IMR-90 (cell line): Measurements from ENCODE around the gene MMGT1. TPM values are rescaled to one million over a fixed set of nuclear protein-coding genes. Genes with fewer than 3 reads are reported as not detected.

ENCODE experiments used
- ATAC-seq: fragments of 200-7000 bp; cut with Tn5 transposase; 2 replicates; pipeline ENCODE4 v1.9.1; 2020; ENCODE audit warnings: low read depth, mild to moderate bottlenecking, moderate library complexity
- BruUV-seq: library from RNA; stranded (reverse); fragments of 400-500 nt; replicated peaks from 2 replicates; lab custom pipeline; 2021; lab: Mats Ljungman, UMichigan
- CTCF ChIA-PET: fragments of 300-600 bp; formaldehyde crosslinking; extraction: SDS; loops from one replicate; lab custom pipeline; 2021; ENCODE audit warnings: antibody characterized with exemption; lab: Yijun Ruan, JAX
- POLR2A ChIA-PET: fragments of 300-600 bp; sonication (Branson Sonifier 250); formaldehyde crosslinking; loops from one replicate; lab custom pipeline; 2022; ENCODE audit warnings: antibody characterized with exemption; ENCODE audit not compliant: unreplicated experiment; lab: Charles Lee
- DNase-seq: peaks from one replicate; pipeline ENCODE4 v3.0.0; 2013
- H2AFZ ChIP-seq: replicated peaks from 2 replicates; pipeline ENCODE3; 2013; ENCODE audit warnings: low read length, mild to moderate bottlenecking; ENCODE audit not compliant: poor library complexity
- H2AK5ac ChIP-seq: 2 replicates; pipeline ENCODE4 v1.6.1; 2013; ENCODE audit warnings: low read depth, low read length, inconsistent platforms
- H2AK9ac ChIP-seq: replicated peaks from 2 replicates; pipeline ENCODE3; 2013; ENCODE audit warnings: mild to moderate bottlenecking, low read depth, low read length, moderate library complexity; ENCODE audit not compliant: poor library complexity
- H2BK120ac ChIP-seq: 2 replicates; pipeline ENCODE4 v1.6.1; 2013; ENCODE audit warnings: low read depth, low read length, inconsistent platforms
- H2BK15ac ChIP-seq: 3 replicates; pipeline ENCODE4 v1.6.1; 2013; ENCODE audit warnings: low read depth, low read length, inconsistent platforms
- H2BK20ac ChIP-seq: 2 replicates; pipeline ENCODE4 v1.6.1; 2013; ENCODE audit warnings: low read depth, mild to moderate bottlenecking, inconsistent platforms, low read length, moderate library complexity
- H2BK5ac ChIP-seq: 2 replicates; pipeline ENCODE4 v1.6.1; 2013; ENCODE audit warnings: mild to moderate bottlenecking, low read depth, low read length, inconsistent platforms; ENCODE audit not compliant: poor library complexity, severe bottlenecking
- H3K14ac ChIP-seq: replicated peaks from 2 replicates; pipeline ENCODE4 v1.6.1; 2013; ENCODE audit warnings: low read depth, low read length, inconsistent platforms
- H3K18ac ChIP-seq: 2 replicates; pipeline ENCODE4 v1.6.1; 2013; ENCODE audit warnings: low read depth, low read length, control low read depth
- H3K23ac ChIP-seq: 2 replicates; pipeline ENCODE4 v1.6.1; 2013; ENCODE audit warnings: low read depth, low read length, inconsistent platforms
- H3K27ac ChIP-seq: 2 replicates; pipeline ENCODE4 v1.5.1; 2013; ENCODE audit warnings: mild to moderate bottlenecking, control low read depth, low read length; ENCODE audit not compliant: insufficient read depth
- H3K27me3 ChIP-seq: 2 replicates; pipeline ENCODE4 v1.6.1; 2013; ENCODE audit warnings: low read length; ENCODE audit not compliant: control insufficient read depth, insufficient read depth
- H3K36me3 ChIP-seq: 2 replicates; pipeline ENCODE4 v1.6.1; 2013; ENCODE audit warnings: low read length, mixed read lengths; ENCODE audit not compliant: control insufficient read depth, insufficient read depth
- H3K4ac ChIP-seq: 2 replicates; pipeline ENCODE4 v1.6.1; 2013; ENCODE audit warnings: low read depth, low read length, inconsistent platforms
- H3K4me1 ChIP-seq: 2 replicates; pipeline ENCODE4 v1.6.1; 2013; ENCODE audit warnings: low read length, mixed read lengths; ENCODE audit not compliant: control insufficient read depth, insufficient read depth
- H3K4me2 ChIP-seq: 2 replicates; pipeline ENCODE4 v1.6.1; 2013; ENCODE audit warnings: low read depth, mild to moderate bottlenecking, control low read depth, low read length, moderate library complexity
- H3K4me3 ChIP-seq: 2 replicates; pipeline ENCODE4 v1.5.1; 2013; ENCODE audit warnings: low read depth, mild to moderate bottlenecking, control low read depth, low read length, moderate library complexity; ENCODE audit not compliant: insufficient read depth
- H3K56ac ChIP-seq: 2 replicates; pipeline ENCODE4 v1.6.1; 2013; ENCODE audit warnings: low read length, inconsistent platforms; ENCODE audit not compliant: insufficient read depth; ENCODE audit errors: extremely low read depth
- H3K79me1 ChIP-seq, 2 experiments: 2 replicates each; pipeline ENCODE4 v1.6.1; 2013; ENCODE audit warnings: low read length in 2 of 2, inconsistent platforms in 1 of 2, low read depth in 1 of 2
- H3K9ac ChIP-seq: 2 replicates; pipeline ENCODE4 v1.6.1; 2013; ENCODE audit warnings: low read depth, low read length, control low read depth
- H3K9me1 ChIP-seq: 2 replicates; pipeline ENCODE4 v1.6.1; 2013; ENCODE audit warnings: low read length, inconsistent platforms; ENCODE audit not compliant: insufficient read depth
- H3K9me3 ChIP-seq: 2 replicates; pipeline ENCODE4 v1.6.1; 2013; ENCODE audit warnings: low read length; ENCODE audit not compliant: control insufficient read depth, insufficient read depth
- H4K20me1 ChIP-seq: 2 replicates; pipeline ENCODE4 v1.6.1; 2013; ENCODE audit warnings: low read length, inconsistent platforms; ENCODE audit not compliant: insufficient read depth
- H4K5ac ChIP-seq: 2 replicates; pipeline ENCODE4 v1.6.1; 2013; ENCODE audit warnings: mild to moderate bottlenecking, low read depth, low read length, control low read depth
- H4K8ac ChIP-seq, 2 experiments: 2 replicates each; pipeline ENCODE4 v1.6.1; 2013; ENCODE audit warnings: low read depth in 2 of 2, low read length in 2 of 2, control low read depth in 1 of 2, inconsistent platforms in 1 of 2
- H4K91ac ChIP-seq: 2 replicates; pipeline ENCODE4 v1.6.1; 2013; ENCODE audit warnings: low read depth, low read length, inconsistent platforms; ENCODE audit not compliant: insufficient read depth
- CEBPB ChIP-seq: IDR thresholded peaks from 2 replicates; pipeline ENCODE4 v1.6.1; 2012; ENCODE audit warnings: low read depth, low read length, improper control_type of control experiment
- CTCF ChIP-seq: conservative IDR thresholded peaks from 2 replicates; pipeline ENCODE4 v1.5.1; 2012; ENCODE audit warnings: mild to moderate bottlenecking, low read depth, low read length, improper control_type of control experiment
- WGBS, 2 experiments: methylation state at CpG; one replicate each; pipeline versions ENCODE4 v1.1.5 to v1.1.7; 2013; ENCODE audit warnings: missing lambda C conversion rate in 2 of 2; ENCODE audit not compliant: insufficient read length in 1 of 2; ENCODE audit errors: extremely low coverage in 2 of 2; 5-methylcytosine and 5-hydroxymethylcytosine counted together
- dilution Hi-C: fragments of 300-500 bp; cut with HindIII; formaldehyde crosslinking; loops from one replicate; pipeline ENCODE4 v1.14.3; 2018; ENCODE audit warnings: low sequenced_read_pairs; ENCODE audit not compliant: unreplicated experiment
- in situ Hi-C: fragments of 300-500 bp; cut with MboI; formaldehyde crosslinking; loops from 3 replicates; pipeline ENCODE4 v1.14.3; 2019; ENCODE audit warnings: low sequenced_read_pairs, inconsistent platforms, mixed read lengths
- intact Hi-C: fragments of 100-400 bp; cut with micrococcal nuclease; formaldehyde crosslinking; loops from 2 replicates; pipeline ENCODE4 v1.10.0; 2022
- polyA plus RNA-seq, 3 experiments: library from polyadenylated mRNA; depleted of rRNA; stranded (reverse); fragments of >200 nt; gene quantifications; 2 replicates each; pipeline ENCODE4 v1.2.3, GENCODE V29; 2012; ENCODE audit warnings: low replicate concordance in 1 of 3
- total RNA-seq: library from RNA; depleted of rRNA; stranded (reverse); fragments of >200 nt; gene quantifications from 2 replicates; pipeline ENCODE4 v1.2.3, GENCODE V29; 2012

Gene MMGT1
- total and polyA plus RNA-seq, 2 of the 4 experiments (the other 2 are of a cell fraction), result 7.5 to 8.1 TPM

GRCh38 chrX:135927897-135928296, 45.9 kb downstream of the MMGT1 start:
- H3K9me3 ChIP-seq, result no peaks in the 10 kb centered on the region
- no peak overlapping the region for H2BK5ac ChIP-seq
- H3K4me1 ChIP-seq, result no peaks in the 10 kb centered on the region
- no peak overlapping the region for H2BK120ac ChIP-seq
- no peaks in the 10 kb centered on the region for H3K79me1 ChIP-seq
- no peak overlapping the region for H2BK20ac ChIP-seq
- H3K27ac ChIP-seq, result no peak overlapping the region
- no peak overlapping the region for H4K8ac ChIP-seq
- no peak overlapping the region for H3K23ac ChIP-seq
- no peak overlapping the region for H3K4me3 ChIP-seq
- TF ChIP-seq CEBPB (peak; percentile 59), CTCF (no peak)
- no peak overlapping the region for H3K14ac ChIP-seq
- no peak overlapping the region for H3K18ac ChIP-seq
- ChIA-PET POLR2A (no interaction called here), CTCF (no interaction called here)
- no TSS peak for BruUV-seq
- H3K9me1 ChIP-seq, result no peaks in the 10 kb centered on the region
- H2AK9ac ChIP-seq, result no peak overlapping the region
- H3K56ac ChIP-seq, result no peak overlapping the region
- DNase-seq (no peak), ATAC-seq (no peak)
- WGBS, 2 experiments, result 20% methylated on average over 1 of the region's 2 CpGs; no CpG with 5 or more reads in 1 of the 2 experiments
- no peak overlapping the region for H2BK15ac ChIP-seq
- no peaks in the 10 kb centered on the region for H3K36me3 ChIP-seq
- H3K4me2 ChIP-seq, result no peak overlapping the region
- dilution Hi-C loops (no loop called here), intact Hi-C loops (no loop called here), in situ Hi-C loops (no loop called here)
- no peak overlapping the region for H4K5ac ChIP-seq
- no peak overlapping the region for H2AK5ac ChIP-seq
- peaks cover 5% of the 10 kb centered on the region for H3K27me3 ChIP-seq
- no peak overlapping the region for H3K9ac ChIP-seq
- no peak overlapping the region for H2AFZ ChIP-seq
- H4K20me1 ChIP-seq, result no peaks in the 10 kb centered on the region
- H4K91ac ChIP-seq, result no peak overlapping the region
- no peak overlapping the region for H3K4ac ChIP-seq
